ENCODE data around the gene SCD5.

DNA sequence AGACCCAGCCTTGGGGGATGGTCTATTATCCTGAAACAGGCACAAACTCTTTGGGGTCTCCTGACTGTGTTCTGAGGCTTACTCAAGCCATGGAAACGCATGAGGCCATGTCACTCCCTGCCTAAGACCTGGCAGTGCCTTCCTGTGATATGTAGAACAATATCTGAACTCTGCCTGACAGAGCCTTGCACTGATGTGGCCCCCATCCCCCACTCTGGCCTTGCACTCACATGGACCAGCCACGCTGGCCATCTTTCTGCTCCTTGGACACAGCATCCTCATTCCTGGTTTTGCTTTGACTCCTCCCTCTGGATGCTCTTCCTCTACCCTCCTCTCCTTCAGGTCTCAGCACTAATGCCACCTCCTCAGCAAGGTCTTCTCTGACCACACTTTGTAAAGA, 100.2 kb downstream of the SCD5 start:
- TF ChIP-seq, protein P1, sequence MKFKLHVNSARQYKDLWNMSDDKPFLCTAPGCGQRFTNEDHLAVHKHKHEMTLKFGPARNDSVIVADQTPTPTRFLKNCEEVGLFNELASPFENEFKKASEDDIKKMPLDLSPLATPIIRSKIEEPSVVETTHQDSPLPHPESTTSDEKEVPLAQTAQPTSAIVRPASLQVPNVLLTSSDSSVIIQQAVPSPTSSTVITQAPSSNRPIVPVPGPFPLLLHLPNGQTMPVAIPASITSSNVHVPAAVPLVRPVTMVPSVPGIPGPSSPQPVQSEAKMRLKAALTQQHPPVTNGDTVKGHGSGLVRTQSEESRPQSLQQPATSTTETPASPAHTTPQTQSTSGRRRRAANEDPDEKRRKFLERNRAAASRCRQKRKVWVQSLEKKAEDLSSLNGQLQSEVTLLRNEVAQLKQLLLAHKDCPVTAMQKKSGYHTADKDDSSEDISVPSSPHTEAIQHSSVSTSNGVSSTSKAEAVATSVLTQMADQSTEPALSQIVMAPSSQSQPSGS (tag by site-specific recombination; IDR thresholded peaks at IDR 0.05; ENCODE audit: low read depth), result no peak
- TF ChIP-seq, protein P2, sequence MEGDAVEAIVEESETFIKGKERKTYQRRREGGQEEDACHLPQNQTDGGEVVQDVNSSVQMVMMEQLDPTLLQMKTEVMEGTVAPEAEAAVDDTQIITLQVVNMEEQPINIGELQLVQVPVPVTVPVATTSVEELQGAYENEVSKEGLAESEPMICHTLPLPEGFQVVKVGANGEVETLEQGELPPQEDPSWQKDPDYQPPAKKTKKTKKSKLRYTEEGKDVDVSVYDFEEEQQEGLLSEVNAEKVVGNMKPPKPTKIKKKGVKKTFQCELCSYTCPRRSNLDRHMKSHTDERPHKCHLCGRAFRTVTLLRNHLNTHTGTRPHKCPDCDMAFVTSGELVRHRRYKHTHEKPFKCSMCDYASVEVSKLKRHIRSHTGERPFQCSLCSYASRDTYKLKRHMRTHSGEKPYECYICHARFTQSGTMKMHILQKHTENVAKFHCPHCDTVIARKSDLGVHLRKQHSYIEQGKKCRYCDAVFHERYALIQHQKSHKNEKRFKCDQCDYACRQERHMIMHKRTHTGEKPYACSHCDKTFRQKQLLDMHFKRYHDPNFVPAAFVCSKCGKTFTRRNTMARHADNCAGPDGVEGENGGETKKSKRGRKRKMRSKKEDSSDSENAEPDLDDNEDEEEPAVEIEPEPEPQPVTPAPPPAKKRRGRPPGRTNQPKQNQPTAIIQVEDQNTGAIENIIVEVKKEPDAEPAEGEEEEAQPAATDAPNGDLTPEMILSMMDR (tag by site-specific recombination; IDR thresholded peaks at IDR 0.05), result no peak
- TF ChIP-seq GFI1B (tag by site-specific recombination; IDR thresholded peaks at IDR 0.05) (no peak), ZNF239 (tag by site-specific recombination; IDR thresholded peaks at IDR 0.05) (no peak)
- TF ChIP-seq, protein P3, sequence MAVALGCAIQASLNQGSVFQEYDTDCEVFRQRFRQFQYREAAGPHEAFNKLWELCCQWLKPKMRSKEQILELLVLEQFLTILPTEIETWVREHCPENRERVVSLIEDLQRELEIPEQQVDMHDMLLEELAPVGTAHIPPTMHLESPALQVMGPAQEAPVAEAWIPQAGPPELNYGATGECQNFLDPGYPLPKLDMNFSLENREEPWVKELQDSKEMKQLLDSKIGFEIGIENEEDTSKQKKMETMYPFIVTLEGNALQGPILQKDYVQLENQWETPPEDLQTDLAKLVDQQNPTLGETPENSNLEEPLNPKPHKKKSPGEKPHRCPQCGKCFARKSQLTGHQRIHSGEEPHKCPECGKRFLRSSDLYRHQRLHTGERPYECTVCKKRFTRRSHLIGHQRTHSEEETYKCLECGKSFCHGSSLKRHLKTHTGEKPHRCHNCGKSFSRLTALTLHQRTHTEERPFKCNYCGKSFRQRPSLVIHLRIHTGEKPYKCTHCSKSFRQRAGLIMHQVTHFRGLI (tag by site-specific recombination; IDR thresholded peaks at IDR 0.05), result no peak
